ENCODE data around the gene UPF2.

DNA sequence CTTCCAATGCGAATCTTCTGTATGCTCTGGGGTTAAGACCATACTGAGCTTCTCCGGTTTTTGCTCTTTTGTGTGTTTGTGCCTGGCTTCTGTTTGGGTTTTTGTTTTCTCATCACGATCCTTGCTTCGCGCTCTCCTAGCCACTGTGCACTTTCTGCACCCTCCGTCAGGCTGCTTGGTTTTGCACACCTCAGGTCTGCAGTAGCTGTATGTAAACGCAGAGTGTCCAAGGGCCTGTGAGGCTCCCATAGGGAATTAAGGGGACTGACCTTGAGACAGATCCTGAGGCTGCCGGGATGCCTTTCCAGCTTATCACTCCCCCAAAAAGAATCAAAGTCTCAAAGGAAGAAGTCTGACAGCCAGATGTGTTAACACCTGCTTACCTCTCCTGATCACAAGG is 124.2 kb downstream of the UPF2 start:
- TF ChIP-seq, protein P1, sequence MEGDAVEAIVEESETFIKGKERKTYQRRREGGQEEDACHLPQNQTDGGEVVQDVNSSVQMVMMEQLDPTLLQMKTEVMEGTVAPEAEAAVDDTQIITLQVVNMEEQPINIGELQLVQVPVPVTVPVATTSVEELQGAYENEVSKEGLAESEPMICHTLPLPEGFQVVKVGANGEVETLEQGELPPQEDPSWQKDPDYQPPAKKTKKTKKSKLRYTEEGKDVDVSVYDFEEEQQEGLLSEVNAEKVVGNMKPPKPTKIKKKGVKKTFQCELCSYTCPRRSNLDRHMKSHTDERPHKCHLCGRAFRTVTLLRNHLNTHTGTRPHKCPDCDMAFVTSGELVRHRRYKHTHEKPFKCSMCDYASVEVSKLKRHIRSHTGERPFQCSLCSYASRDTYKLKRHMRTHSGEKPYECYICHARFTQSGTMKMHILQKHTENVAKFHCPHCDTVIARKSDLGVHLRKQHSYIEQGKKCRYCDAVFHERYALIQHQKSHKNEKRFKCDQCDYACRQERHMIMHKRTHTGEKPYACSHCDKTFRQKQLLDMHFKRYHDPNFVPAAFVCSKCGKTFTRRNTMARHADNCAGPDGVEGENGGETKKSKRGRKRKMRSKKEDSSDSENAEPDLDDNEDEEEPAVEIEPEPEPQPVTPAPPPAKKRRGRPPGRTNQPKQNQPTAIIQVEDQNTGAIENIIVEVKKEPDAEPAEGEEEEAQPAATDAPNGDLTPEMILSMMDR (IDR thresholded peaks at IDR 0.05; ENCODE audit: poor library complexity, severe bottlenecking) = no peak
- no peak for TF ChIP-seq POLR2AphosphoS5 (IDR thresholded peaks at IDR 0.05)
- TF ChIP-seq, protein P2, sequence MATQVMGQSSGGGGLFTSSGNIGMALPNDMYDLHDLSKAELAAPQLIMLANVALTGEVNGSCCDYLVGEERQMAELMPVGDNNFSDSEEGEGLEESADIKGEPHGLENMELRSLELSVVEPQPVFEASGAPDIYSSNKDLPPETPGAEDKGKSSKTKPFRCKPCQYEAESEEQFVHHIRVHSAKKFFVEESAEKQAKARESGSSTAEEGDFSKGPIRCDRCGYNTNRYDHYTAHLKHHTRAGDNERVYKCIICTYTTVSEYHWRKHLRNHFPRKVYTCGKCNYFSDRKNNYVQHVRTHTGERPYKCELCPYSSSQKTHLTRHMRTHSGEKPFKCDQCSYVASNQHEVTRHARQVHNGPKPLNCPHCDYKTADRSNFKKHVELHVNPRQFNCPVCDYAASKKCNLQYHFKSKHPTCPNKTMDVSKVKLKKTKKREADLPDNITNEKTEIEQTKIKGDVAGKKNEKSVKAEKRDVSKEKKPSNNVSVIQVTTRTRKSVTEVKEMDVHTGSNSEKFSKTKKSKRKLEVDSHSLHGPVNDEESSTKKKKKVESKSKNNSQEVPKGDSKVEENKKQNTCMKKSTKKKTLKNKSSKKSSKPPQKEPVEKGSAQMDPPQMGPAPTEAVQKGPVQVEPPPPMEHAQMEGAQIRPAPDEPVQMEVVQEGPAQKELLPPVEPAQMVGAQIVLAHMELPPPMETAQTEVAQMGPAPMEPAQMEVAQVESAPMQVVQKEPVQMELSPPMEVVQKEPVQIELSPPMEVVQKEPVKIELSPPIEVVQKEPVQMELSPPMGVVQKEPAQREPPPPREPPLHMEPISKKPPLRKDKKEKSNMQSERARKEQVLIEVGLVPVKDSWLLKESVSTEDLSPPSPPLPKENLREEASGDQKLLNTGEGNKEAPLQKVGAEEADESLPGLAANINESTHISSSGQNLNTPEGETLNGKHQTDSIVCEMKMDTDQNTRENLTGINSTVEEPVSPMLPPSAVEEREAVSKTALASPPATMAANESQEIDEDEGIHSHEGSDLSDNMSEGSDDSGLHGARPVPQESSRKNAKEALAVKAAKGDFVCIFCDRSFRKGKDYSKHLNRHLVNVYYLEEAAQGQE (IDR thresholded peaks at IDR 0.05; ENCODE audit: borderline replicate concordance) = no peak
- no peak for TF ChIP-seq RAD21 (conservative IDR thresholded peaks at IDR 0.05)
- no peak for TF ChIP-seq MXI1 (conservative IDR thresholded peaks at IDR 0.05; ENCODE audit: poor library complexity, severe bottlenecking)
